GM23338 (cell line): ENCODE measurements around the gene DNAAF9. TPM values are rescaled to one million over a fixed set of nuclear protein-coding genes. Genes with fewer than 3 reads are reported as not detected.
A peak's percentile ranks its signal among the peaks of the same experiment; 100 is the strongest.

Source experiments
- ATAC-seq: fragments of 200-7000 bp; cut with Tn5 transposase; 3 replicates; pipeline ENCODE4 v1.9.1; 2020
- DNase-seq: peaks from one replicate; pipeline ENCODE4 v3.0.0-alpha.2; 2015; ENCODE audit warnings: low spot score
- H2AFZ ChIP-seq: fragments of 200-600 bp; sonication (generic); 2 replicates; pipeline ENCODE4 v1.8.0; 2016; ENCODE audit warnings: antibody characterized with exemption, mild to moderate bottlenecking, moderate library complexity
- H3F3A ChIP-seq: fragments of 200-600 bp; sonication (generic); replicated peaks from 2 replicates; pipeline ENCODE4 v1.8.0; 2017; ENCODE audit warnings: antibody characterized with exemption, mixed run types, low read depth
- H3K27ac ChIP-seq: fragments of 200-600 bp; sonication (generic); 2 replicates; pipeline ENCODE4 v1.6.1; 2016; ENCODE audit warnings: low read depth
- H3K27me3 ChIP-seq: fragments of 200-600 bp; sonication (generic); 2 replicates; pipeline ENCODE4 v1.8.0; 2016; ENCODE audit warnings: mild to moderate bottlenecking, mixed run types, moderate library complexity; ENCODE audit not compliant: insufficient read depth
- H3K36me3 ChIP-seq: fragments of 200-600 bp; sonication (generic); 2 replicates; pipeline ENCODE4 v1.8.0; 2016; ENCODE audit warnings: mild to moderate bottlenecking; ENCODE audit not compliant: insufficient read depth
- H3K4me1 ChIP-seq: fragments of 200-600 bp; sonication (generic); 2 replicates; pipeline ENCODE4 v1.8.0; 2016; ENCODE audit warnings: mild to moderate bottlenecking, moderate library complexity; ENCODE audit not compliant: insufficient read depth
- H3K4me2 ChIP-seq: fragments of 200-600 bp; sonication (generic); 2 replicates; pipeline ENCODE4 v1.7.1; 2017; ENCODE audit warnings: mixed run types
- H3K4me3 ChIP-seq: fragments of 200-600 bp; sonication (generic); 2 replicates; pipeline ENCODE4 v1.6.1; 2016; ENCODE audit warnings: mixed run types
- H3K79me2 ChIP-seq: fragments of 200-600 bp; sonication (generic); replicated peaks from 2 replicates; pipeline ENCODE4 v1.8.0; 2017; ENCODE audit warnings: mild to moderate bottlenecking; ENCODE audit not compliant: insufficient read depth
- H3K9me2 ChIP-seq: fragments of 200-600 bp; sonication (generic); 2 replicates; pipeline ENCODE4 v1.8.0; 2017; ENCODE audit not compliant: insufficient read depth
- H4K20me1 ChIP-seq: fragments of 200-600 bp; sonication (generic); replicated peaks from 2 replicates; pipeline ENCODE4 v1.8.0; 2017; ENCODE audit warnings: mild to moderate bottlenecking; ENCODE audit not compliant: insufficient read depth
- H3K27ac Mint-ChIP-seq: 2 replicates; pipeline ENCODE4 v1.8.0; 2020; ENCODE audit warnings: inconsistent platforms, mild to moderate bottlenecking, moderate library complexity, mixed read lengths
- H3K27me3 Mint-ChIP-seq: 3 replicates; pipeline ENCODE4 v1.8.0; 2022; ENCODE audit warnings: low read depth, mild to moderate bottlenecking, moderate library complexity, mixed read lengths, inconsistent platforms; ENCODE audit not compliant: insufficient read depth, poor library complexity
- H3K36me3 Mint-ChIP-seq: 3 replicates; pipeline ENCODE4 v1.8.0; 2021; ENCODE audit warnings: low read depth, mild to moderate bottlenecking, inconsistent platforms, moderate library complexity, mixed read lengths
- H3K4me1 Mint-ChIP-seq: 3 replicates; pipeline ENCODE4 v1.8.0; 2020; ENCODE audit warnings: mild to moderate bottlenecking, inconsistent platforms, mixed read lengths
- H3K4me3 Mint-ChIP-seq: 3 replicates; pipeline ENCODE4 v1.8.0; 2021; ENCODE audit warnings: moderate library complexity, mild to moderate bottlenecking, inconsistent platforms, mixed read lengths
- H3K9me3 Mint-ChIP-seq: 3 replicates; pipeline ENCODE4 v1.8.0; 2020; ENCODE audit warnings: moderate library complexity, mild to moderate bottlenecking, inconsistent platforms, mixed read lengths
- CREB1 ChIP-seq: fragments of 250-450 bp; sonication (Bioruptor Pico); IDR thresholded peaks from 2 replicates; pipeline ENCODE4 v1.5.0; 2020; ENCODE audit warnings: low read depth, mild to moderate bottlenecking, moderate library complexity
- EZH2 ChIP-seq: fragments of 200-600 bp; sonication (generic); IDR thresholded peaks from one replicate; pipeline ENCODE4 v1.8.0; 2017; ENCODE audit warnings: antibody characterized with exemption, mild to moderate bottlenecking, low read depth; ENCODE audit not compliant: unreplicated experiment
- EZH2phosphoT487 ChIP-seq: fragments of 200-600 bp; sonication (generic); IDR thresholded peaks from one replicate; pipeline ENCODE4 v1.8.1; 2018; ENCODE audit warnings: antibody characterized with exemption; ENCODE audit not compliant: unreplicated experiment
- JUNB ChIP-seq: IDR thresholded peaks from one replicate; pipeline ENCODE4 v1.6.1; 2016; ENCODE audit warnings: antibody characterized with exemption; ENCODE audit not compliant: unreplicated experiment
- NANOG ChIP-seq: IDR thresholded peaks from 2 replicates; pipeline ENCODE4 v1.6.1; 2016; ENCODE audit warnings: antibody characterized with exemption, borderline replicate concordance
- POLR2AphosphoS5 ChIP-seq: IDR thresholded peaks from 2 replicates; pipeline ENCODE4 v1.6.1; 2016; ENCODE audit warnings: antibody characterized with exemption, low read depth
- REST ChIP-seq: IDR thresholded peaks from one replicate; pipeline ENCODE4 v1.6.1; 2018; ENCODE audit warnings: antibody characterized with exemption; ENCODE audit not compliant: unreplicated experiment
- STAT1 ChIP-seq: IDR thresholded peaks from one replicate; pipeline ENCODE4 v1.6.1; 2016; ENCODE audit warnings: antibody characterized with exemption; ENCODE audit not compliant: unreplicated experiment
- polyA plus RNA-seq: library from polyadenylated mRNA; unstranded; fragments of >200 nt; fragmentation: Nextera tagmentation; extraction: Ambion mirVana; gene quantifications from 2 replicates; pipeline ENCODE4 v1.2.1, GENCODE V29; 2016
- total RNA-seq: library from RNA; depleted of rRNA; stranded (reverse); fragments of >200 nt; shearing (Covaris generic); gene quantifications from 2 replicates; pipeline ENCODE4 v1.2.3, GENCODE V29; 2014

DNAAF9 gene
- total and polyA plus RNA-seq, 2 experiments from 2014 or later = 2.4 to 4.8 TPM

DNA sequence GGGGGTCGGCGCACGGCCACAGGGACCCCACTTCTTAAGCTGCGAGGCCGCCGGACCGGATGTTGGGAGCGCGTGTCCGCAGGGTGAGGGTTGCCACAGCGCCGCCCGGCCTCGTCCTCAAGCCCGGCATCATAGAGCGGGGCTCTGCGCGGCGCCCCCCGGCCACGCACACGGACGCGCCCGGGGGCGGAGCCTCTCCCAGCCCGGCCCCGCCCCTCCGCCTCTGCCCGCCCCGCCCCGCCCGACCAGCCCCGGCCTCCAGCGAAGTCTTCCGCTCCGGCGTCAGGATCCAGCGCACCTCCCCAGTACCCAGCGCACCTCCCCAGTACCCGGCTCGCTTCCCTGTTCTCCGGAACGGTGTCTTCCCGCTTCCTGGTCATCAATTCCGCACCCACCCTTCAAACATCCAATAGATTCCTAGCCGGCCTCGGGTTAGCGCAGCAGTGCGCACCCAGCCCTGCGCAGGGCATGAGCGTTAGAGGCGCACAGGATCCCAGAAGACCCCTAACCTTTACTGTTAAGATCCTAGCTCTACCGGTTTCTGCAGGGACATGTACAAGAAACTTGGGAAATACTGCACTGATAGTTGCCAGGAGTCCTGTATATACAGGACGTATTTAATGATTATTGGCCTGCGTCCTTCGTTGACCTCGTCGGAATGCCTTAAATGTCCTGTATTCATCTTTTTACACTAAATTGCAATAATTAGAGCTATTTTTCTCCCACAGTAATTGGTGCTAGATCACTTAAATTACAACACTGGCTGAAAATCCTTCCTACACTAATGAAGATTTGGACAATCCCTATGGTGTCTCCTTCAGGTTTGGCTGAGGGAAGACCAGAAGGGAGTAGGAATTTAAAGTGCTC lies 535 bp upstream of the DNAAF9 start:
- Mint-ChIP-seq H3K9me3 (peaks cover 3% of the 10 kb centered on the region; the same call in 2 of the 3 replicates), H3K4me3 (peak overlapping the region; percentile 75), H3K4me1 (peaks cover 15% of the 10 kb centered on the region; the same call in 2 of the 3 replicates), H3K27ac (peak overlapping the region; percentile 76), H3K36me3 (no peaks in the 10 kb centered on the region; the same call in 2 of the 3 replicates), H3K27me3 (peaks cover 8% of the 10 kb centered on the region)
- DNase-seq = peak; percentile 80
- peaks cover 10% of the 10 kb centered on the region for H3K4me1 ChIP-seq
- peak overlapping the region; percentile 30; the same call in 1 of the 2 replicates for H3K27ac ChIP-seq
- peak; percentile 74 for ATAC-seq
- peaks cover 9% of the 10 kb centered on the region; the same call in 1 of the 2 replicates for H3F3A ChIP-seq
- H3K27me3 ChIP-seq = peaks cover 21% of the 10 kb centered on the region
- peaks cover 7% of the 10 kb centered on the region; the same call in 1 of the 2 replicates for H3K9me2 ChIP-seq
- H3K36me3 ChIP-seq = no peaks in the 10 kb centered on the region
- peak overlapping the region; percentile 89 for H3K4me2 ChIP-seq
- peak; percentile 7; the same call in 1 of the 2 replicates for TF ChIP-seq POLR2AphosphoS5
- no peak for TF ChIP-seq NANOG
- peaks cover 26% of the 10 kb centered on the region for H3K79me2 ChIP-seq
- H2AFZ ChIP-seq = peak overlapping the region; percentile 70
- peak overlapping the region; percentile 63 for H3K4me3 ChIP-seq
- H4K20me1 ChIP-seq = peaks cover 8% of the 10 kb centered on the region; the same call in 1 of the 2 replicates

DNA sequence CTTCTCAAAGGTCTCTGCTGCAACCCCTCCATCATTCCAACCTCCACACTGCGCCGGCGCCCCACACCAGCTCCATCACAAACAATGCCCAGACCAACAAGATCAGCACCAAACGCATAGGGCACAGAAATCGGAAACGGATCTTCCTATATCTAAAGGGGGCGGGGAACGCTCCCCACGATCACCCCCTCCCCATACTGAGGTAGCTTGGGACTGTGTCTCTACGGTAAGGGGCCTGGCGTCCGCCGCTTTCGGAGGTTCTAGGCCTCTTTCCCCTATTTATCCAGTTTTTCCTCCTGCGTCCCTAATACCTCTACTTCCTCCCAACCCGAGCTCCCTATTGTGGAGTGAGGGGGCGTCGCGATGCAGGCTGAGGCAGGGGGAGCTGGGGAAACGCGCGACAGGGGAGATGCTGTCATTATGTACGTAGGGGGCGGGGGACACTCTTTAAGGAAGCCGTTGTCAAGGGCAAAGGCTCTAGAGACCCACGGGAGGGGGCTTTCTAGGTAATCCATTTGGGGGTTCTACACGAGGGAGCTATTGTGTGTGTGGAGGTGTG lies 909 bp downstream of the DNAAF9 start:
- H3F3A ChIP-seq = peaks cover 9% of the 10 kb centered on the region; the same call in 1 of the 2 replicates
- H4K20me1 ChIP-seq = peaks cover 8% of the 10 kb centered on the region; the same call in 1 of the 2 replicates
- Mint-ChIP-seq H3K4me3 (peak overlapping the region; percentile 75), H3K36me3 (no peaks in the 10 kb centered on the region; the same call in 2 of the 3 replicates), H3K9me3 (peaks cover 3% of the 10 kb centered on the region; the same call in 2 of the 3 replicates), H3K27me3 (peaks cover 8% of the 10 kb centered on the region), H3K27ac (peak overlapping the region; percentile 41; the same call in 1 of the 2 replicates), H3K4me1 (peaks cover 15% of the 10 kb centered on the region; the same call in 2 of the 3 replicates)
- no peak overlapping the region for H3K27ac ChIP-seq
- peaks cover 38% of the 10 kb centered on the region for H3K79me2 ChIP-seq
- H3K9me2 ChIP-seq = peaks cover 7% of the 10 kb centered on the region; the same call in 1 of the 2 replicates
- ATAC-seq = peak; percentile 11
- H3K4me1 ChIP-seq = peaks cover 10% of the 10 kb centered on the region
- peak overlapping the region; percentile 90 for H2AFZ ChIP-seq
- peak overlapping the region; percentile 98 for H3K4me2 ChIP-seq
- H3K4me3 ChIP-seq = peak overlapping the region; percentile 63
- DNase-seq = peak; percentile 67
- peaks cover 21% of the 10 kb centered on the region for H3K27me3 ChIP-seq
- H3K36me3 ChIP-seq = no peaks in the 10 kb centered on the region
- no peak for TF ChIP-seq NANOG
- 0 out of 2 replicates have a peak, but pooled peaks have one; percentile 23 for TF ChIP-seq POLR2AphosphoS5

DNA sequence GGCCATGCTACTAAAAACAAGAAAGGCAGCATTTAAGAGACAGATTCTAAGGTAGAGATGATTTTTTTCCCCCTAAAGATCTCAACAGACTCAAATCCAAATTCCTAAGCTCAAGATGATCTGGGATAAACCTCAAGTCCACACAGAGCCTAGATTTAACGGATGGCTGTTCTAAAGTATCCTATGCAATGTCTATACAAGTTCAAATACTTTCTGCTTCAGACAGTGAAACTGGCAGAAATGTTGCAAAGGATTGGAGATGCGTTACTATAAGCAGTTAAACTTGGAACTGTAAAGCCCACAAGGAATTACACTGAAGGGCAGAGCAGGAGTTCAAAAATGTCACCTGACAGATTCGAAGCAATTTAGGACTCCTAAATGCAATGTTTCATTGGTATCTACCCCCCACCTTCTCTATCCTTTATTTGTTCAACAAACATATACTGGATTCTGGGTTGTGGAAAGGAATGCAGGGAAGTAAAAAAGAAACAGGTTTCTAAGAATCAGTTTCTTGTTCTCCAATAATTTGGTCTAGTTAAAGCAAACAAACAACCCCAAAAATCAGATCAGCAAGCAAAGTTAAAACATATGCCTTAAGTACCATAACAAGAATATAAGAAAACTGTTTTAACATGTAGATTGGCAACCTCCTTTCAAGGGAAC lies 1.6 kb downstream of the DNAAF9 start:
- no peak for ATAC-seq
- no peak overlapping the region for H3K27ac ChIP-seq
- TF ChIP-seq CREB1 (CRISPR knock-in tag) (no peak), EZH2phosphoT487 (no peak), JUNB (no peak), NANOG (no peak), EZH2 (no peak), STAT1 (no peak), POLR2AphosphoS5 (no peak), REST (no peak)

More for the DNA sequence above, 1.6 kb downstream of the DNAAF9 start:
- Histone ChIP-seq H3K9me2 (peaks cover 7% of the 10 kb centered on the region; the same call in 1 of the 2 replicates), H3K4me1 (peaks cover 10% of the 10 kb centered on the region), H3K4me2 (peak overlapping the region; percentile 98), H2AFZ (no peak overlapping the region; the same call in 1 of the 2 replicates), H3K36me3 (no peaks in the 10 kb centered on the region), H3K27me3 (peaks cover 21% of the 10 kb centered on the region), H3K4me3 (peak overlapping the region; percentile 63), H4K20me1 (peaks cover 8% of the 10 kb centered on the region; the same call in 1 of the 2 replicates), H3F3A (peaks cover 9% of the 10 kb centered on the region; the same call in 1 of the 2 replicates), H3K79me2 (peaks cover 42% of the 10 kb centered on the region)
- H3K27ac Mint-ChIP-seq = no peak overlapping the region
- H3K27me3 Mint-ChIP-seq = peaks cover 10% of the 10 kb centered on the region
- peak overlapping the region; percentile 75 for H3K4me3 Mint-ChIP-seq
- H3K9me3 Mint-ChIP-seq = peaks cover 3% of the 10 kb centered on the region; the same call in 2 of the 3 replicates
- no peaks in the 10 kb centered on the region; the same call in 2 of the 3 replicates for H3K36me3 Mint-ChIP-seq
- no peak for DNase-seq
- H3K4me1 Mint-ChIP-seq = peaks cover 15% of the 10 kb centered on the region; the same call in 2 of the 3 replicates
